Activated CD4-positive, alpha-beta T cell treated with anti-CD3 and anti-CD28 coated beads, Interleukin-2, amount 10 ng/mL, durations not matched to agents 7 days and 5 days (primary cell): ENCODE measurements around the gene TEC. TPM values are rescaled to one million over a fixed set of nuclear protein-coding genes. Genes with fewer than 3 reads are reported as not detected.

Experiments used
- CTCF ChIA-PET: fragments of 350-600 bp; sonication (Branson Sonifier 250); formaldehyde crosslinking; loops from one replicate; lab custom pipeline; 2021; ENCODE audit warnings: antibody characterized with exemption; lab: Charles Lee
- POLR2A ChIA-PET: fragments of 350-600 bp; sonication (Branson Sonifier 250); formaldehyde crosslinking; loops from one replicate; lab custom pipeline; 2021; ENCODE audit warnings: antibody characterized with exemption; lab: Charles Lee
- DNase-seq: peaks from one replicate; pipeline ENCODE4 v3.0.0-alpha.2; 2020
- H3K27ac Mint-ChIP-seq: one replicate; pipeline ENCODE4 v1.8.0; 2021; ENCODE audit warnings: mild to moderate bottlenecking, moderate library complexity, mixed read lengths
- H3K27me3 Mint-ChIP-seq: one replicate; pipeline ENCODE4 v1.8.0; 2021; ENCODE audit warnings: mixed read lengths
- H3K36me3 Mint-ChIP-seq: one replicate; pipeline ENCODE4 v1.8.0; 2021; ENCODE audit warnings: low read depth, mixed read lengths
- H3K4me1 Mint-ChIP-seq: one replicate; pipeline ENCODE4 v1.8.0; 2021; ENCODE audit warnings: mixed read lengths
- H3K4me3 Mint-ChIP-seq: one replicate; pipeline ENCODE4 v1.8.0; 2021; ENCODE audit warnings: mild to moderate bottlenecking, moderate library complexity, mixed read lengths
- H3K9me3 Mint-ChIP-seq: one replicate; pipeline ENCODE4 v1.8.0; 2021; ENCODE audit warnings: mixed read lengths
- total RNA-seq, 2 experiments: library from RNA; stranded (reverse); gene quantifications; one replicate each; pipeline ENCODE4 v1.2.3, GENCODE V29; 2021

Gene TEC
- total RNA-seq, 2 experiments from 2014 or later = 1.0 to 1.1 TPM

- Mint-ChIP-seq H3K9me3 (no peaks in the 10 kb centered on the region), H3K4me3 (peak overlapping the region; percentile 87), H3K27me3 (no peaks in the 10 kb centered on the region), H3K36me3 (peaks cover 51% of the 10 kb centered on the region), H3K4me1 (peaks cover 75% of the 10 kb centered on the region), H3K27ac (peak overlapping the region; percentile 93)
- no peak for DNase-seq
- ChIA-PET CTCF (interaction anchor here (1.0 kb wide), 1 partner anchor 9 kb away, joined by 4 read pairs; no protein-coding TSS in a partner anchor), POLR2A (interaction anchor here (0.6 to 0.7 kb wide), 2 partner anchors 210 to 734 kb away, joined by 3 to 4 read pairs; no protein-coding TSS in a partner anchor)
These were observed 137.9 kb downstream of the TEC start for GRCh38 chr4:48131736-48132135.

GRCh38 chr4:48130100-48130499 lies 139.5 kb downstream of the TEC start:
- Mint-ChIP-seq H3K27ac (peak overlapping the region; percentile 93), H3K4me1 (peaks cover 78% of the 10 kb centered on the region), H3K36me3 (peaks cover 65% of the 10 kb centered on the region), H3K4me3 (peak overlapping the region; percentile 87), H3K27me3 (no peaks in the 10 kb centered on the region), H3K9me3 (no peaks in the 10 kb centered on the region)
- ChIA-PET POLR2A (interaction anchor here (0.6 to 3.6 kb wide), 2 partner anchors 9 to 212 kb away, joined by 4 to 25 read pairs; no protein-coding TSS in a partner anchor), CTCF (interaction anchor here (0.8 to 4.1 kb wide), 7 partner anchors 8 to 130 kb away, joined by 3 to 33 read pairs (median 5); no protein-coding TSS in a partner anchor)
- DNase-seq = no peak

GRCh38 chr4:48129307-48130014 lies 140.2 kb downstream of the TEC start:
- ChIA-PET POLR2A (interaction anchor here (0.6 to 3.6 kb wide), 2 partner anchors 9 to 213 kb away, joined by 4 to 25 read pairs; no protein-coding TSS in a partner anchor), CTCF (interaction anchor here (0.6 to 4.1 kb wide), 8 partner anchors 9 to 596 kb away, joined by 3 to 33 read pairs (median 4); no protein-coding TSS in a partner anchor)
- peaks cover 76% of the 10 kb centered on the region for H3K4me1 Mint-ChIP-seq
- H3K4me3 Mint-ChIP-seq = peak overlapping the region; percentile 87
- H3K9me3 Mint-ChIP-seq = no peaks in the 10 kb centered on the region
- peaks cover 69% of the 10 kb centered on the region for H3K36me3 Mint-ChIP-seq
- peak overlapping the region; percentile 93 for H3K27ac Mint-ChIP-seq
- peak; percentile 44 for DNase-seq
- no peaks in the 10 kb centered on the region for H3K27me3 Mint-ChIP-seq

- Mint-ChIP-seq H3K27ac (peak overlapping the region; percentile 93), H3K9me3 (no peaks in the 10 kb centered on the region), H3K4me1 (peaks cover 84% of the 10 kb centered on the region), H3K4me3 (peak overlapping the region; percentile 60), H3K27me3 (no peaks in the 10 kb centered on the region), H3K36me3 (peaks cover 70% of the 10 kb centered on the region)
- ChIA-PET CTCF (interaction anchor here (0.6 to 4.1 kb wide), 8 partner anchors 10 to 309 kb away, joined by 3 to 33 read pairs (median 4); partner anchors contain the start of gene SLAIN2), POLR2A (interaction anchor here (1.0 to 3.6 kb wide), 2 partner anchors 9 to 11 kb away, joined by 5 to 25 read pairs; no protein-coding TSS in a partner anchor)
- DNase-seq = peak; percentile 86
These were observed 141.8 kb downstream of the TEC start for GRCh38 chr4:48127682-48128404.

- Mint-ChIP-seq H3K4me3 (peak overlapping the region; percentile 60), H3K27ac (peak overlapping the region; percentile 93), H3K9me3 (no peaks in the 10 kb centered on the region), H3K27me3 (no peaks in the 10 kb centered on the region), H3K4me1 (peaks cover 84% of the 10 kb centered on the region), H3K36me3 (peaks cover 69% of the 10 kb centered on the region)
- DNase-seq = no peak
- CTCF ChIA-PET = interaction anchor here (0.6 to 4.1 kb wide), 5 partner anchors 9 to 90 kb away, joined by 3 to 33 read pairs (median 4); no protein-coding TSS in a partner anchor
- POLR2A ChIA-PET = interaction anchor here (1.0 to 3.6 kb wide), 2 partner anchors 9 to 11 kb away, joined by 5 to 25 read pairs; no protein-coding TSS in a partner anchor
These were observed 142.4 kb downstream of the TEC start for GRCh38 chr4:48127231-48127630.

GRCh38 chr4:48126621-48127020 lies 143.0 kb downstream of the TEC start:
- POLR2A ChIA-PET = no interaction called here
- no peak for DNase-seq
- Mint-ChIP-seq H3K4me1 (peaks cover 82% of the 10 kb centered on the region), H3K27ac (peak overlapping the region; percentile 93), H3K27me3 (no peaks in the 10 kb centered on the region), H3K36me3 (peaks cover 64% of the 10 kb centered on the region), H3K9me3 (no peaks in the 10 kb centered on the region), H3K4me3 (no peak overlapping the region)
- CTCF ChIA-PET = interaction anchor here (0.6 to 4.1 kb wide), 3 partner anchors 11 to 91 kb away, joined by 4 to 33 read pairs (median 5); no protein-coding TSS in a partner anchor

GRCh38 chr4:48124870-48125269 lies 144.8 kb downstream of the TEC start:
- H3K27ac Mint-ChIP-seq = no peak overlapping the region
- H3K4me1 Mint-ChIP-seq = peaks cover 65% of the 10 kb centered on the region
- no peak overlapping the region for H3K4me3 Mint-ChIP-seq
- CTCF ChIA-PET = interaction anchor here (0.6 to 1.0 kb wide), 2 partner anchors 14 to 48 kb away, joined by 3 to 6 read pairs; no protein-coding TSS in a partner anchor
- no peak for DNase-seq
- peaks cover 46% of the 10 kb centered on the region for H3K36me3 Mint-ChIP-seq
- no peaks in the 10 kb centered on the region for H3K27me3 Mint-ChIP-seq
- POLR2A ChIA-PET = no interaction called here
- H3K9me3 Mint-ChIP-seq = no peaks in the 10 kb centered on the region

- no peak overlapping the region for H3K27ac Mint-ChIP-seq
- peaks cover 53% of the 10 kb centered on the region for H3K36me3 Mint-ChIP-seq
- H3K4me3 Mint-ChIP-seq = no peak overlapping the region
- DNase-seq = no peak
- POLR2A ChIA-PET = no interaction called here
- CTCF ChIA-PET = no interaction called here
- H3K9me3 Mint-ChIP-seq = peaks cover 4% of the 10 kb centered on the region
- peaks cover 60% of the 10 kb centered on the region for H3K4me1 Mint-ChIP-seq
- no peaks in the 10 kb centered on the region for H3K27me3 Mint-ChIP-seq
These were observed 146.9 kb downstream of the TEC start for GRCh38 chr4:48122756-48123155.

GRCh38 chr4:48121180-48121579 lies 148.5 kb downstream of the TEC start:
- CTCF ChIA-PET = no interaction called here
- POLR2A ChIA-PET = no interaction called here
- no peak for DNase-seq
- Mint-ChIP-seq H3K27me3 (no peaks in the 10 kb centered on the region), H3K4me1 (peaks cover 53% of the 10 kb centered on the region), H3K4me3 (no peak overlapping the region), H3K27ac (no peak overlapping the region), H3K36me3 (peaks cover 52% of the 10 kb centered on the region), H3K9me3 (peaks cover 6% of the 10 kb centered on the region)

GRCh38 chr4:48120132-48120531 lies 149.5 kb downstream of the TEC start:
- no peaks in the 10 kb centered on the region for H3K27me3 Mint-ChIP-seq
- H3K4me3 Mint-ChIP-seq = no peak overlapping the region
- no peak for DNase-seq
- ChIA-PET CTCF (interaction anchor here (0.7 kb wide), 1 partner anchor 194 kb away, joined by 3 read pairs; no protein-coding TSS in a partner anchor), POLR2A (no interaction called here)
- peaks cover 46% of the 10 kb centered on the region for H3K4me1 Mint-ChIP-seq
- H3K36me3 Mint-ChIP-seq = peaks cover 49% of the 10 kb centered on the region
- no peak overlapping the region for H3K27ac Mint-ChIP-seq
- H3K9me3 Mint-ChIP-seq = peaks cover 6% of the 10 kb centered on the region

- ChIA-PET CTCF (interaction anchor here (0.7 kb wide), 1 partner anchor 194 kb away, joined by 3 read pairs; no protein-coding TSS in a partner anchor), POLR2A (no interaction called here)
- Mint-ChIP-seq H3K36me3 (peaks cover 45% of the 10 kb centered on the region), H3K27ac (no peak overlapping the region), H3K9me3 (peaks cover 6% of the 10 kb centered on the region), H3K27me3 (no peaks in the 10 kb centered on the region), H3K4me1 (peaks cover 44% of the 10 kb centered on the region), H3K4me3 (no peak overlapping the region)
- no peak for DNase-seq
These were observed 150.0 kb downstream of the TEC start for GRCh38 chr4:48119646-48120045.

GRCh38 chr4:48118081-48118480 lies 151.6 kb downstream of the TEC start:
- Mint-ChIP-seq H3K27ac (no peak overlapping the region), H3K36me3 (peaks cover 49% of the 10 kb centered on the region)
- POLR2A ChIA-PET = no interaction called here

More at GRCh38 chr4:48118081-48118480, 151.6 kb downstream of the TEC start:
- Mint-ChIP-seq H3K27me3 (no peaks in the 10 kb centered on the region), H3K4me1 (peaks cover 43% of the 10 kb centered on the region), H3K4me3 (no peak overlapping the region), H3K9me3 (peaks cover 6% of the 10 kb centered on the region)
- no peak for DNase-seq
- CTCF ChIA-PET = interaction anchor here (1.5 to 2.5 kb wide), 3 partner anchors 10 to 15 kb away, joined by 4 to 8 read pairs (median 4); partner anchors contain the start of gene TXK
